Fibroblast of lung (primary cell): Measurements from ENCODE around the gene KRTAP4-9.

Experiments used
- CTCF ChIP-seq, 2 donors: IDR thresholded peaks in 1 of 2; conservative IDR thresholded peaks in 1 of 2; 1 replicate in 1 of 2; 2 replicates in 1 of 2; pipeline ENCODE4 v1.5.1; 2011 to 2012; ENCODE audit warnings: low read length in 2 of 2, control low read depth in 1 of 2, inconsistent platforms in 1 of 2, low read depth in 1 of 2, mild to moderate bottlenecking in 1 of 2
- EZH2 ChIP-seq: IDR thresholded peaks from 2 replicates; pipeline ENCODE4 v1.5.1; 2012; ENCODE audit warnings: low read length, control low read depth, mild to moderate bottlenecking; ENCODE audit errors: missing control alignments

DNA sequence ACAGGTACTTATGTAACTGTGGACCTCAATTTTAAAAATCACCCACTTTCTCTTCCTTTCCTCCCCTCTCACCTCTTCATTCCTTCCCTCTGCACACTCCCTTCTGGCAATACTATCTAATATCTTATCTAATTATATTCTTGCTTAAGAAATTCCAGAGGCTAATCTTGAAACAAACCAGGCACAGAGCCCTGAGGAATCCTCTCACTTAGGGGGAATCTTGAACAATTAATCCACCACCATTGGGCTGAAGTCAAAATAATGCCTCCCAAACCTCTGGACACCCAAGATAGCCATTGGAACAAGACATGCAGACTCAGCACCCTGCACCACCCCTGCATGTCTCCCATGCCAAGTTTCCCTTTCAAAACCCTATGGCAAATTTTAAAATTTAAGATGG is 36.2 kb downstream of the KRTAP4-9 start:
- no peak for TF ChIP-seq CTCF (conservative IDR thresholded peaks at IDR 0.05 in 1 of 2, IDR thresholded peaks at IDR 0.05 in 1 of 2; ENCODE audit: low read depth in 1 of 2, low read length in 2 of 2)
- no peak for TF ChIP-seq EZH2
